Sigmoid colon (tissue), 4 donors: ENCODE measurements around the gene PLPPR1.

Source experiments
- EP300 ChIP-seq, 4 donors: sonication (generic); formaldehyde crosslinking; IDR thresholded peaks; one replicate each; pipeline ENCODE4 v1.6.1; 2017; ENCODE audit warnings: antibody characterized with exemption in 4 of 4
- POLR2A ChIP-seq, 2 donors: fragments of 450-650 bp; IDR thresholded peaks; one replicate each; pipeline ENCODE4 v1.6.1; 2016; ENCODE audit warnings: antibody characterized with exemption in 2 of 2, mild to moderate bottlenecking in 2 of 2, moderate library complexity in 2 of 2
- POLR2AphosphoS5 ChIP-seq, 4 donors: sonication (generic); formaldehyde crosslinking; IDR thresholded peaks; one replicate each; pipeline ENCODE4 v1.6.1; 2017; ENCODE audit warnings: antibody characterized with exemption in 4 of 4
- TF ChIP-seq, protein P1 (sequence below), 4 experiments: fragments of 450-650 bp in 3 of 4; fragments of 200-600 bp in 1 of 4; IDR thresholded peaks; one replicate each; pipeline ENCODE4 v1.5.1; 2016 to 2019; ENCODE audit warnings: antibody characterized with exemption in 4 of 4, mild to moderate bottlenecking in 3 of 4, moderate library complexity in 2 of 4

DNA sequence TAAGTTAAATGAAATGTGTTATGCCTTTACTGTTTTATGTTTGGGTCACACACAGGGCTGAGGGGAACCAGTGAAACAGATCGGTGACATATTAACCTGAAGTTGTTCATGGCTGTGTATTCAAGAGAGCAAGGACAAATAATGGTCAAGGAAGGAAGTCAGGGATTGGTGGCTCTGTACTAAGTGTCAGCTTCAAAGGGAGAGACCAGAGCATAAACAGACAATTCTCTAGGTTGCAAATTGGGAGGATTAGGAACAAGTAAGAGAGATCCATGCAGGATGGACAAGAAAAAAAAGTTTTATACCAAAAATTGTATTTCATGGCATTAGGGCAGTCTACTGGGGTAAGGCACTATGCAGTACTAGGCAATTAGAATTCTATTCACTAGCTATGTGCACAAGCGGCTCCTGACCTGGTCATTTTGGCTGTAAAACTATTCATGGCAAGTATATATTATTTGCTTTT is 156.3 kb downstream of the PLPPR1 start:
- TF ChIP-seq, protein P1, sequence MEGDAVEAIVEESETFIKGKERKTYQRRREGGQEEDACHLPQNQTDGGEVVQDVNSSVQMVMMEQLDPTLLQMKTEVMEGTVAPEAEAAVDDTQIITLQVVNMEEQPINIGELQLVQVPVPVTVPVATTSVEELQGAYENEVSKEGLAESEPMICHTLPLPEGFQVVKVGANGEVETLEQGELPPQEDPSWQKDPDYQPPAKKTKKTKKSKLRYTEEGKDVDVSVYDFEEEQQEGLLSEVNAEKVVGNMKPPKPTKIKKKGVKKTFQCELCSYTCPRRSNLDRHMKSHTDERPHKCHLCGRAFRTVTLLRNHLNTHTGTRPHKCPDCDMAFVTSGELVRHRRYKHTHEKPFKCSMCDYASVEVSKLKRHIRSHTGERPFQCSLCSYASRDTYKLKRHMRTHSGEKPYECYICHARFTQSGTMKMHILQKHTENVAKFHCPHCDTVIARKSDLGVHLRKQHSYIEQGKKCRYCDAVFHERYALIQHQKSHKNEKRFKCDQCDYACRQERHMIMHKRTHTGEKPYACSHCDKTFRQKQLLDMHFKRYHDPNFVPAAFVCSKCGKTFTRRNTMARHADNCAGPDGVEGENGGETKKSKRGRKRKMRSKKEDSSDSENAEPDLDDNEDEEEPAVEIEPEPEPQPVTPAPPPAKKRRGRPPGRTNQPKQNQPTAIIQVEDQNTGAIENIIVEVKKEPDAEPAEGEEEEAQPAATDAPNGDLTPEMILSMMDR (IDR thresholded peaks at IDR 0.05): no peak
- TF ChIP-seq POLR2A (IDR thresholded peaks at IDR 0.05) (no peak), EP300 (IDR thresholded peaks at IDR 0.05) (no peak), POLR2AphosphoS5 (IDR thresholded peaks at IDR 0.05) (no peak)
